HCEC 1CT (cell line): ENCODE measurements around the gene RGS13.
"Not testable (repeated sequence)": the region's sequence is repeated elsewhere in the genome, so short reads cannot be mapped to it uniquely, and the experiment has no call there.

Experiments used
- DNase-seq: peaks from one replicate; pipeline ENCODE4 v3.0.0-alpha.2; 2017

Gene RGS13

GRCh38 chr1:192683081-192683480 lies 47.1 kb downstream of the RGS13 start:
- not testable (repeated sequence) for DNase-seq

- no peak for DNase-seq
Observed at GRCh38 chr1:192689459-192689858, 53.5 kb downstream of the RGS13 start.

- DNase-seq = no peak
Observed at GRCh38 chr1:192691041-192691440, 55.1 kb downstream of the RGS13 start.

- no peak for DNase-seq
Observed at GRCh38 chr1:192696082-192696481, 60.1 kb downstream of the RGS13 start.

GRCh38 chr1:192697771-192698170 lies 61.8 kb downstream of the RGS13 start:
- DNase-seq = no peak

- DNase-seq = no peak
Observed at GRCh38 chr1:192698731-192699130, 62.8 kb downstream of the RGS13 start.

- DNase-seq = peak; percentile 83
Observed at GRCh38 chr1:192700834-192701271, 64.9 kb downstream of the RGS13 start.

- peak; percentile 78 for DNase-seq
Observed at GRCh38 chr1:192702212-192702902, 66.4 kb downstream of the RGS13 start.

- no peak for DNase-seq
Observed at GRCh38 chr1:192703283-192704206, 67.6 kb downstream of the RGS13 start.

GRCh38 chr1:192705510-192705909 lies 69.6 kb downstream of the RGS13 start:
- DNase-seq = no peak

- no peak for DNase-seq
Observed at GRCh38 chr1:192706936-192707335, 71.0 kb downstream of the RGS13 start.

- DNase-seq = no peak
Observed at GRCh38 chr1:192707978-192708547, 72.1 kb downstream of the RGS13 start.

GRCh38 chr1:192709544-192709943 lies 73.6 kb downstream of the RGS13 start:
- peak; percentile 2 for DNase-seq
